HG02798 (cell line): Measurements from ENCODE around the gene IL22RA1.

Source experiments
- ATAC-seq: cut with Tn5 transposase; IDR thresholded peaks from one replicate; pipeline ENCODE4 v1.9.1; 2021; ENCODE audit warnings: mild to moderate bottlenecking; ENCODE audit not compliant: unreplicated experiment, poor library complexity

IL22RA1 gene

DNA sequence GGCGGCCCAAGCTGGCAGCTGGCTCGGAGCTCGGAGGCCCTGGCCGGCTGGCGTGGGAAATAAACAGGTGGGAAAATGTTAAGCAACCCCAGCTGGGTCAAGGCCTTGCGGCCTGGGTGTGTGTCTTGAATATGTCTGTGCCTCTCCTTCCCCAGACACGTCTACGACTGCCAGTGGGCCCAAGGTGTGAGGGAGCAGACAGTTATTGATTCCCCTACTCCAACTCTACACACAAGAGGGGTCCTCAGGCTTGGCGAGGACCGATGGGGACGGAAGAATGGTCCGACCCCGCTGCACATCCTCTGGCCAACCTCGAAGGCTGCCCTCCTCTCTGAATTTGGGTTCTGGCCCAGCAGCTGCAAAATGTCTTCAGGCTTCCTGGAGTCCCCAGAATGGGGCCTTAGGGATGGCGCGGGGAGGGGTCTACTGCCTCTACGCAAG, 2.2 kb downstream of the IL22RA1 start:
- ATAC-seq = no peak

DNA sequence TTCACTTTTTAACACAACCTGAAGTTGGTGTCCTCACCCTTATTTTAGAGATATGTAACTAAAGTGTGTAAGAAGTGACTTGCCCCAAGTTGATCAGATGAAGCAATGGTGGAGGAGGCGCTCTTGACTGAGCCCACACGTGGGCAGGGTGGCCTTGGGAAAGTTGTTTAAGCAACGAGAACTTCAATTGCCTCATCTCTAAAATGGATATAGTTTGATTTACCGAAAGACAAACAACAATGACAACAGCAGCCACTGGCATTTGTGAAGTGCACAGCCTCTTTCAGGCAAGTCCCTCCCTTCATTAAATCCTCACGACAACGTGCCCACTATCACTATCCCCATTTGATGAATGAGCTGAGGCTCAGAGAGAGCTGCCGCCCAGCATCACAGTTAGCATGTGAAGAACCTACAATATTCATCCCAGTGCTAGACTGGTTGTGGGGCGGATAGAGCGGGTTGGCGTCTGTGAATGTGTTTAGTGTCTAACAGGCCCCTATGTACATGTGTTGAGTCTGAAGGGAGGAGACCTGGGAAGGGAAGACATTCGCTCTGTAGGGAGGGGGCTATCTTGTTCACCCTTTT, 3.0 kb downstream of the IL22RA1 start:
- no peak for ATAC-seq

DNA sequence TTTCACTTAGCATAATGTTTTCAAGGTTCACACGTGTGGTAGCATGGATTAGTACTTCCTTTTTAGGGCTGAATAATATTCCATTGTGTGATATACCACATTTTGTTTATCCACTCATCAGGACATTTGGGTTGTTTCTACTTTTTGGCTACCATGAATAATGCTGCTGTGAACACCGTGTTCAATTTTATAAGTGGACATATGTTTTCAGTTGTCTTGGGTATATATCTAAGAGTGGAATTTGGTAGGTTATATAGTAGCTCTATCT, 3.8 kb downstream of the IL22RA1 start:
- ATAC-seq = no peak

DNA sequence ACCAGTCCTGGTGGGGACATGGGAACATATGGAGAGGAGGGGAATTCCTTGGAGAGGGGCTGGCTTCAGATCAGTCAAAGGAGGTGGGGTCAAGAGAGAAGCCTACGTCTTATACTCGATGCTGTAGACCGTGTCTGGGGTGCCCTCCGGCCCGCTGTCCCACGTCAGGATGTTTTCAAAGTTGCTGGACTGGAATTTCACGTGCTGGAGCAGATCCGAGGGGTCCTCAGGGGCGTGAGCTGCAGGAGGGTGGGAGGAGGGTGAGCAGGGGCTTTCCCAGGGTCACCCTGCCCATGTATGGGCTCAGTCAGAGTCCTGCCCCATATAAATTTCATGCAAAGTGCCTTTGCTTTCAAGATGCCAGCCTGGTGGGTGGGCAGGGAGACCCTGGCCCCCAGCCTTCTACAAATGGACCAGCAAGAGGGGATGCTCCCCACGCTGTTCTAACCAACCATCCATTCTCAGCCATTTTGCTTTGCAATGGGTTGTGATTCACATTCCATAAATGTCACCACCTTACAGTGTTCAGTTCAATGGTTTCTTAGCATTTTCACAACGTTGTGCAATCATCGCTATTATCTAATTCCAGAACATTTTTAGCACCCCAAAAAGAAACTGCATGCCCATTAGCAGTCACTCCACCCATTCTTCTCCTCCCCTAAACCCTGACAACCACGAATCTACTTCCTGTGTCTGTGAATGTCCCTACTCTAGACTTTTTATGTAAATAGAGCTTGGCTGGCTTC, 4.3 kb downstream of the IL22RA1 start:
- ATAC-seq = no peak

DNA sequence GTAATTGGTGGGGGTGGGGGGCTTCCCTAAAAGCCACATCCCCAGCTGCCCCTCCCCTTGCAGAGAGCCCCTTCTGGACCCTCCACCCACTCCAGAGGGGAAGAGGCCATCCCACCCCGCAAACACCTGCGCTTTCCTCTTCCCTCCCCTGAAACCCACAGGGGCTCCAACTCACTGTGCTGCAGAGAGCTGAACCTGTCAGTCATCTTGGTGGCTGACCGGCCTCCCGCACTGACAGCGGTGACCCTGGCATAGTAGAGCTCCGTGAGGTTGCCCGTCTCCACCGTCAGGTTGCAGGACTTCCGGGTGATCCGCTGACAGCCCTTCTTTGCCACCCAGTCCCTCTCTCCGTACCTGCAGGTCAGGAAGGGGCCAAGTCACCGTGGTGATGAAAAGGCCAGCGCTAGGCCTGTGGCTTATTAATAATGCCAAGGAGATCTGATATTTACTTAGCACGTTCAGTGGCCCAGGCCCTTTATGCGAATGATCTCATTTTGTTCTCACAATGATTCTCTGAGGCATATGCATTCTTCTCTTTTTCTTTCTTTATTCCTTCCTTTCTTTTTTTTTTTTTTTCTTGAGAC, 5.9 kb downstream of the IL22RA1 start:
- no peak for ATAC-seq

DNA sequence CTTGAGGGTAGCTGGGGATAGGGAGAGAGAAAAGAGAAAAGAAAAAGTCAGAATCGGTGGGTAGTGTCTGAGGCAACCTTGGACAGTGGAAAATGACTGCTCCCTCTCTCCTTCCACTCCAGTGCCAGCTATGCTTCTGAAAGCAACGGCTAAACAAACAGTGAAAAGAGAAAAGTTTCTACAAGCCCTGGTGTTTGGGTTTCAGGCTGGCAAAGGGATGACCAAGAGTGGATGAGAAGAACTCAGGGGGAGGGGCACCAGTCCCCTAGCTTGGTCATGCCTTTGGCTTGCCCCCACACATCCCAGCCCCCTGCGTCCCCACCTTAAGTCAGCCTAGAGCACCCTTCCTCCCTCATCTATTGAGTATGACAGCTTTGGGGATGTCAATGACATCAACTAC, 8.6 kb downstream of the IL22RA1 start:
- ATAC-seq = no peak

DNA sequence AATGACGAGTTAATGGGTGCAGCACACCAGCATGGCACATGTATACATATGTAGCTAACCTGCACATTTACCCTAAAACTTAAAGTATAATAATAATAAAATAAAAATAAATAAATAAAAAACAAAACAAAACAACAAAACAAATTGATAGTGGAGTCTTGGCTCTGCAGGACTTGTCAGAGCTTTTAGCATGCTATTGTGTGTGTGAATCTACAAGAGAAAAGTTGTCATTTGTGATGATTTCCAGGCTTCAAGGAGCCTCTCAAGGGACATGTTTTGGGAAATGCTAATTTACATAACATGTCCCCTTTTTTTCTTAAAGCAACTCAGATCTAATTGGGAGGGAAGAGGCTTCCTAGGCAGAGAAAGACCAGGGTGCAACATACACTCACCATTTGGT, 9.1 kb downstream of the IL22RA1 start:
- no peak for ATAC-seq

DNA sequence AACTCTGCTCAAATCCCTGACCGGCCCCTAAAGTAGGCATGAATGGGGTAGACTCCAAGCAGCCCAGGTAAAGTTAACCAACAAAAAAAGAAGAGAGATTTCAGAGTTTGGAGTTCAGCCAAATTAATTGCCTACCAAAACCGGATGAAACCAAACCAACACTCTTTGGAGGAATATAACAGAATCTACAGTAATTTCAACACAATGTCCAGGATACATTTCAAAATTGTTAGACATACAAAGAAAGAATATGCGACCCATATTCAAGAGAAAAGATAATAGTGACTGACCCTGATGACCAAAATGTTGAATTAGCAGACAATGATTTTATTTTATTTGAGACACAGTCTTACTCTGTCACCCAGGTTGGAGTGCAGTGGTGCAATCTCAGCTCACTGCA, 12.6 kb downstream of the IL22RA1 start:
- ATAC-seq = no peak

DNA sequence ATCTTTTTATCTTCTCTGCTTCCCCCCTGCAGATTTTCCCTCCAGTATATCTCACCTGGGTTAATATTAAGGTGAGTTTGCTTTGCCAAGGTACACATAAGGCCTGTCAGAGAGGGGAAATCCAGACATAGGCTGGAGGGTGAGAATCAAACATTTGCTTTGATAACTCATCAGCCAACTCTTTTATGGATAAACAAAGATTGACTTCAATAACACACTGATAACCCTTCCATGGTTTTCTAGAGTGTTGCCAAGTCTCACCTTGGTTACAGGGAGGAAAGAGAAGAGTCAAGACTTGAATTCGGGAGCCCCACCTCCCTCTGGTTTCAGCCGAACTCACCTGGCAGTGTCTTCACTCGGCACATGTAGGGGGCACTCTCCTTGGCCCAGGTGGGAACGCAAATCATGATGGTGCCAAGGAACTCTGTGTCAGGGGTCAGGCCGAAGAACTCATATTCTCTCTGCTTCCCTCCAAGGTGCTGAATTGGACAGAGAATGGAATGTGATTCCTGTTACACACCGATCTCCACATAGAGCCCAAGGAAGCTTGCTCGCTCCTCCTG, 15.1 kb downstream of the IL22RA1 start:
- ATAC-seq = no peak

DNA sequence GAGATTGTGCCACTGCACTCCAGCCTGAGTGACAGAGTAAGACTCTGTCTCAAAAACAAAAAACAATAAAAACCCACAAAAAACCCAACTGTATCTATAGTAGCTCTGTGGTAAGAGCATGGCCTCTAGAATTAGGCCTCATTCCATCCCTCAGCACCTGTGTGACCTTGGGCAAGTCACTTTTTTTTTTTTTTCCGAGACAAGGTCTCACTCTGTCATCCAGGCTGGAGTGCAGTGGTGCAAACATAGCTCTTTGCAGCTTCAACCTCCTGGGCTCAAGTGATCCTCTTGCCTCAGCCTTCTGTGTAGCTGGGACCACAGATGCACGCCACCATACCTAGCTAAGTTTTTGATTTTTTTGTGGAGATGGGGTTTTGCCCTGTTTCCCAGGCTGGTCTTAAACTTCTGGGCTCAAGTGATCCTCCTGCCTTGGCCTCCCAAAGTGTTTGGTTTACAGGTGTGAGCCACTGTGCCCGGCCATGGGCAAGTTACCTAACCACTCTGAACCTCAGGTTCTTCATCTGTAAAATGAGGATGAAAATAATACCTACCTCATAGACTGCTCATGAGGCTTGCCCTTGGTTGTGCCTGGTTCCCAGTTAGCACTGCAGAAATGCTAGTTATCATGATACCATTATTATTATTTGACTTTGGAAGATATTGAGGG, 15.7 kb downstream of the IL22RA1 start:
- ATAC-seq = no peak

DNA sequence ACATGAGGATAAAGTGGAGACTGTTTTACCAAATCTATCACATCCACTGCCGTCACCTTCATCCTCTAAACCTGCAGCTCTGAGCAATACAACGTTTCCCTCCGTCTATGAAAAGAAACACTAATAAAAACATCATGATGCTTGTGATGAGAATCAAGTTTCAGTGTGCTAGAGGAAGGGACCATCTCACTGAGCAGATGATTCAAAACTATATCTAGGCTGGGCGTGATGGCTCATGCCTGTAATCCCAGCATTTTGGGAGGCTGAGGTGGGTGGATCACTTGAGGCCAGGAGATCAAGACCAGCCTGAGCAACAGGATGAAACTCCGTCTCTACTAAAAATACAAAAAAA, 16.3 kb downstream of the IL22RA1 start:
- no peak for ATAC-seq

DNA sequence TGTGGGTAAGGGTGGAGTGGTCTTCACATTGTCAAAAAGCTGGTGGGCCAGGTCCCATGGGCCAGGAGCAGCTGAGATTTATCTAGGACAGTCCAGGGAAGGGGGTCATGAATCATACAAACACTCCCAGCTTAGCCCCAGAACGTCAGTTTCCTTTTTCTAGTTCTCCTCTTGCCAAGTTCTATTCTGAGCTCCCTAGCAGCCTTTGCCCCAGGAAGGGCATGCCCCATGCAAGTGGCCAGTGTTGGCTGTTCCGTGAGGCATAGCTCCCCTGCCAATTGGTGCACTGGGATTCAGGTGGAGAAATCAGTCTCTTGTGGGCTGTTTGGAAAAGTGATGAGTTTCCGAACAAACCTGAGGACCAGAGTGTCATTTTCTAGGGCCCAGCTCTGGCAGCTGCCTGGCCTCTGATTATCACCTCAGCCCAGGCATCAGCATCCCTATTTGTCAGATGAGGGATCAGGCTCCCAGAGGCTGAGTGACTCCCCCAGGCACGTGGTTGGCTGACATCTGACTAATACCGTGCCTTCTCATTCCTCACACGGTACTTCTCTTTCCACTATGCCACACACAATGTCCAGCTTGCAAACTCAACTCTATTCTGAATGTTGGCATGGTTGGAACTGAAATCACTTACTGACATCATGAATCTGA, 16.8 kb downstream of the IL22RA1 start:
- no peak for ATAC-seq

DNA sequence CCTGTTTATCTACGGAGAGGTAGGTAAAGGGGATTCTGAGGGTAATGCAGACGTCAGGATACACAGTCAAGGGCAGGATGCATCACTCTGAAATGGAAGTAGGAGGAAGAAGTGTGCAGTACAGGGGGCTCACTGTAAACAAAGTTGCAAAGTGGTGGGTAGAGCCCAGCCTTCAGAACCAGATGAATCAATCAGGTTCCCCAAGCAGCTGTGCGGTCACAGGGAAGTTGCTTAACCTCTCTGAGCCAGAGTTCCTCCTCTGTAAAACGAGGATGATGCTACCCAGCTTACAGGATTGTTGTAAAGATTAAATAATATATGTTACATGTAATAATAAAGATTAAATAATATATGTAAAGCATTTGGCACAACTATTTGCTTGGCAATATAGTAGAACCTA, 17.5 kb downstream of the IL22RA1 start:
- no peak for ATAC-seq

DNA sequence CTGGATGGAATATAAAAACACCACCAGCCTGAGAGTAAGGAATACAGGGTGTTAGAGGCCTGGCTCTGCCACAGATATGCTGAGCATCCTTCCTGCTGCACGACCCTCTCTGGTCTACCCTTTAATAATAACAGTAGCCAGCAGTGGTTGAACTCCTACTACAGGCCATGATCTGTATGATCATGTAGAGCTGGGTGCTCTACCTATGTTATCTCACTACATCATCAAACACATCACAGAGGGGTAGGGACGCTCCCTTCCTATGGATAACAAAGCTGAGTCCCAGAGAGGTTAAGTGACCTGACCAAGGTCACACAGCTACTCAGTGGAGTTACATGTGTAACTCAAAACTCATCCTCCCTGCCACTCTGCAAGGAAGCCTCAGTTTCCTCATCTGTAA, 18.0 kb downstream of the IL22RA1 start:
- no peak for ATAC-seq

DNA sequence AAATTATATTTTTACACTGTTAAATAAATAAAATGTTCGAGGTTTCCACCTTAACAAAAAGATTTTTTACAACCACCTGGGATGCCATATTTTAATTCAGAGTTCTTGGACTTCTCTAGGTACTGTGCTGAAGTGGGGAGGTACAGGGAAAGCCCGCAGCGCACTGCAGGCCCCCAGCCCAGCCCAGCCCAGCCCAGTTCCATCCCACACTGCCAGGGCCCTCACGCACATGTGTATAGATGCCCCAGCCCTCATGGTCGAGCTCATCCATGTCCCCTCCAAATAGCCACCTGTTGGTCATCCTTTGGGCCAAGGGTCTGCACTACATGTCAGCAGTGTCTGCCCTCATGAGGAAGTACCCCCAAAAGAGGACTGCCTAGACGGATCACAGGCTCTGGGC, 19.3 kb downstream of the IL22RA1 start:
- no peak for ATAC-seq

DNA sequence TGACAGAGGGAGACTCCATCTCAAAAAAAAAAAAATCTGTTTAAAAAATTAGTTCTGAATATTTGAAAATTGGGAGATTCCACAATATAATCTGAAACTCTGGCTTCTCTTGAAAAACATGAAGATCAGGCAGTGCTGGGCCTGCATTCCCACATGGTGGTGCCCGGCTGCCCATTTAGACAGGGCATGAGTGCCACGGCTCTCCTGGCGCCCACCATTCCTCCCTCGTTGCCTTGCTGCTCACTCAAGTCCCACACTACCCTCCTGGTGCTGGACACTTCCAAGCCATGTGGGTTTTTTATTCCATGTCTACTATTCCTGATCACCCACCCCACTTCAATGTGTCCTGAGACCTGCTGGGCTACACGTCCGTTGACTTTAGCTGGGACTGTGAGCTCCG, 20.2 kb downstream of the IL22RA1 start:
- ATAC-seq = no peak

DNA sequence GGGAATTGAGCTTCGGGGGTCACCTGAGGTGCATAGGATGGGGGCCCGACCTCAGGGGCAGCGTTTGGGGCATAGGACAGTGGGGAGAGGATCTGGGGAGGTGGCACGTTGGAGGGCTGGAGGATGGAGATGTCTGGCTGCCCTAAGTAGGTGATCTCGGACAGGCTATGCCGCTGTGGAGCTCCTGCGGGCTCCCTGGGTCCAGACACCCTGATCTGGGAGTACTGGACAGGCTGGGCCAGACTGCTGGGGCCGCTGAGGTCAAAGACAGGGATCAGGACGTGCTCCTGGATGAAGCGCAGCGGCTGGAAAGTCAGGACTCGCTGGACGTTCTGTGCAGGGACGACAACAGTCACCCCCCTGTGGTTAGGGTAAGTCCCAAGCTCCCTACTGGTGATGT, 21.5 kb downstream of the IL22RA1 start:
- ATAC-seq = no peak

DNA sequence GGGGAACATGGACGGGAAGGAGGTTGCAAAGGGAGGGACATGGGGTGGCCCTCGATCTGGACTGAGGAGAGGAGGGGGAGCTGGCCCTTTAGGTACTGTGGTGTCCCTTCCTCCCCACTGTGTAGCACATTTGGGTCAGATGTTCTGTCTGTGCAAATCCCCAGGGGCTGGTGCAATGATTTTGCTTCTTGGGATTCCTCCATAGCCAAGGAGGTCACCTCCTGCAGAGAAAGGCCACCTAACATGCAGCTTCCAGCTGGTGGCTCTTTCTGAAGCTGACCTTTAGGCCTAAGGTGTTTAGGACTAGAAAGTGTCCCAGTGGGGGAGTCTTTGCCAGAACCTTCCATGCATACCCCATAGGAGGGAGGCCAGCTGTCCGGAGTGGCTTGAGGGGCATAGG, 22.0 kb downstream of the IL22RA1 start:
- ATAC-seq = no peak

DNA sequence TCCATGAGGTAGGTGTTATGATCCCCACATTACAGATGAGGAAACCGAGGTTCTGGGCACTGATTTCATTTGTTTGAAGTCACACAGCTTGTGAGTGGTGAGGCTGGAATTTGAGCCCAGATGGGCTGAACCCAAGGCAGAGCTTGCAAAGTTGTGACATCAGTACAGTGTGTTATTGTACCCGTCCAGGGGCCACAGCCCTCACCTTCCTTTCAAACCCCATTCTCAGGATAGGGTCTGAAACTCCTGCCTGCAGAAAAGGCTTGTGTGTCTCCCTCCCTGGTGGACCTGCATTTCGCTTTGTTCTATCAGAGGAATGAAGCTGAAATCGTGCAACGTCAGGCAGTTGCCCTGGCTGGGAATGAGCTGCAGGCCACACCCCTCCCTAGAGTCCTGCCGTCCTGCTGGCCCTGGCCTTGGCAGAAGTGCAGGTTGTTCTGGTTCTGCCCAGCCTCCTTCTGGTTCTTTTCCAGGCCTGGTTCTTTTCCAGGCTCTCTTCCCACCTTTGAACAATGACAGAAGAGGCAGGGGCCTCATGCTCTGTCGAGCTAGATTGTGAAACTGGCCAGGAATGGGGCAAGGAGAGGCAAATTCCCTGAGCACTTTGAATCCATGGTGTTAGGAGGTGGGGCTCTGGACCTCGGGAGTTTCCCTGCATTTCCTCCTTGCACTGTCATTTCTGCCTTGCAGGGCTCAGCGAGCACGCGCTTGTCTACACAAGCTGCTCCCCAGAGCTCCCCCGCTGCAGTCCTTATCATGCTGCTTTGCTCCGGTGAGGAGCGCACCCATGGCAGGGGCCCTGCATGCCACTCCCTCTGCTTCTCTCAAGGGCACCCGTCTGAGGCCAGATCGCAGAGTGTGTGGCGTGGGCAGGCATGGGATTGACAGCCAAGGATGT, 22.8 kb downstream of the IL22RA1 start:
- no peak for ATAC-seq

DNA sequence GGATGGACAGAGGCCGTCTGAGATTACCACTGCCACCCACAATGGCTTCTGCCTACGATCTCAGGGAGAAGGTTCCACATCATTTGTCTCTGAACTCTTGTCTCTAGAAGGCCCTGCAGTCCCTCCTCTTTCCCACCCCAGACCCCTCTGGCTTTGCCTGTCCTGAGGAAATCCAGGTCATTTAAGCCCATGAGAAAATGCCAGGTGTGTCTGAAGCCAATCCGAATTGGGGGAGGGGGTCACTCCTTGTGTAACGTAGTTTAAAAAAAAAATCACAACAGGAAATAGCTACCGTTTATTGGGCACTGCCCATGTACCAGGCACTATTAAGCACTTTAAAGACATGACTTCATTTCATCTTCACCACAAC, 23.5 kb downstream of the IL22RA1 start:
- ATAC-seq = no peak
